OCI-LY7 (cell line): Measurements from ENCODE around the gene TLL2. TPM values are rescaled to one million over a fixed set of nuclear protein-coding genes. Genes with fewer than 3 reads are reported as not detected.

Experiments used
- BruUV-seq: library from RNA; stranded (reverse); fragments of 400-500 nt; replicated peaks from 2 replicates; lab custom pipeline; 2021; lab: Mats Ljungman, UMichigan
- CTCF ChIA-PET: fragments of 300-600 bp; sonication (Branson Sonifier 250); formaldehyde crosslinking; loops from one replicate; lab custom pipeline; 2022; ENCODE audit warnings: antibody characterized with exemption; ENCODE audit not compliant: unreplicated experiment; lab: Charles Lee
- POLR2A ChIA-PET: fragments of 300-600 bp; sonication (Branson Sonifier 250); formaldehyde crosslinking; loops from one replicate; lab custom pipeline; 2022; ENCODE audit warnings: antibody characterized with exemption; lab: Charles Lee
- DNase-seq: peaks from one replicate; pipeline ENCODE4 v3.0.0-alpha.2; 2015; ENCODE audit warnings: low spot score
- H2AFZ ChIP-seq: fragments of 200-600 bp; sonication (generic), shearing (Covaris generic); 2 replicates; pipeline ENCODE4 v1.6.1; 2014; ENCODE audit warnings: mild to moderate bottlenecking, antibody characterized with exemption, low read length, moderate library complexity
- H3K27ac ChIP-seq: fragments of 200-600 bp; sonication (generic); 2 replicates; pipeline ENCODE4 v1.5.1; 2014; ENCODE audit warnings: mixed run types, low read depth, mild to moderate bottlenecking, moderate library complexity, low read length, inconsistent platforms; ENCODE audit not compliant: poor library complexity, severe bottlenecking
- H3K36me3 ChIP-seq: fragments of 200-600 bp; sonication (generic); 2 replicates; pipeline ENCODE4 v1.6.1; 2014; ENCODE audit warnings: mild to moderate bottlenecking, antibody characterized with exemption, low read length, moderate library complexity, mixed read lengths; ENCODE audit not compliant: insufficient read depth
- H3K4me1 ChIP-seq: fragments of 200-600 bp; sonication (generic); 2 replicates; pipeline ENCODE4 v1.5.1; 2014; ENCODE audit warnings: mild to moderate bottlenecking, low read length; ENCODE audit not compliant: insufficient read depth, poor library complexity, severe bottlenecking
- H3K4me2 ChIP-seq: fragments of 200-600 bp; sonication (generic); 2 replicates; pipeline ENCODE4 v1.6.1; 2014; ENCODE audit warnings: mild to moderate bottlenecking, low read length
- H3K4me3 ChIP-seq: fragments of 200-600 bp; sonication (generic); 2 replicates; pipeline ENCODE4 v1.5.1; 2014; ENCODE audit warnings: mild to moderate bottlenecking, low read depth, low read length; ENCODE audit not compliant: poor library complexity, severe bottlenecking
- H3K79me2 ChIP-seq: fragments of 200-600 bp; sonication (generic); 2 replicates; pipeline ENCODE4 v1.6.1; 2016; ENCODE audit warnings: low read depth, mild to moderate bottlenecking, low read length, moderate library complexity, mixed read lengths; ENCODE audit not compliant: insufficient read depth
- H3K9me2 ChIP-seq: fragments of 200-600 bp; sonication (generic); 2 replicates; pipeline ENCODE4 v1.6.1; 2016; ENCODE audit warnings: mild to moderate bottlenecking, low read length, mixed read lengths; ENCODE audit not compliant: insufficient read depth
- H3K9me3 ChIP-seq: fragments of 200-600 bp; sonication (generic); 2 replicates; pipeline ENCODE4 v1.6.1; 2014; ENCODE audit warnings: mild to moderate bottlenecking, mixed run types, low read length, mixed read lengths
- H4K20me1 ChIP-seq: fragments of 200-600 bp; sonication (generic); 2 replicates; pipeline ENCODE4 v1.6.1; 2014; ENCODE audit warnings: mild to moderate bottlenecking, antibody characterized with exemption, low read length, moderate library complexity, mixed read lengths; ENCODE audit not compliant: insufficient read depth
- EZH2phosphoT487 ChIP-seq: fragments of 200-600 bp; sonication (generic); IDR thresholded peaks from 2 replicates; pipeline ENCODE4 v1.6.1; 2018; ENCODE audit warnings: low read depth, borderline replicate concordance, mild to moderate bottlenecking, mixed run types, antibody characterized with exemption, low read length, moderate library complexity, mixed read lengths
- intact Hi-C: fragments of 100-400 bp; cut with micrococcal nuclease; formaldehyde crosslinking; loops from one replicate; pipeline ENCODE4 v1.10.0; 2022; ENCODE audit not compliant: unreplicated experiment
- total RNA-seq, 2 experiments: library from RNA; depleted of rRNA in 1 of 2; stranded (reverse); fragments of >200 nt in 1 of 2; shearing (Covaris generic) in 1 of 2; gene quantifications; 2 replicates each; pipeline ENCODE4 v1.2.3, GENCODE V29; 2014 to 2022
- TF ChIP-seq, protein P1 (sequence below): fragments of 200-600 bp; sonication (generic); conservative IDR thresholded peaks from 2 replicates; pipeline ENCODE4 v1.5.1; 2014; ENCODE audit warnings: mild to moderate bottlenecking, antibody characterized with exemption, low read length, moderate library complexity, mixed read lengths

TLL2 gene
- total RNA-seq, 2 experiments from 2014 or later = 0.97 to 1.1 TPM

DNA sequence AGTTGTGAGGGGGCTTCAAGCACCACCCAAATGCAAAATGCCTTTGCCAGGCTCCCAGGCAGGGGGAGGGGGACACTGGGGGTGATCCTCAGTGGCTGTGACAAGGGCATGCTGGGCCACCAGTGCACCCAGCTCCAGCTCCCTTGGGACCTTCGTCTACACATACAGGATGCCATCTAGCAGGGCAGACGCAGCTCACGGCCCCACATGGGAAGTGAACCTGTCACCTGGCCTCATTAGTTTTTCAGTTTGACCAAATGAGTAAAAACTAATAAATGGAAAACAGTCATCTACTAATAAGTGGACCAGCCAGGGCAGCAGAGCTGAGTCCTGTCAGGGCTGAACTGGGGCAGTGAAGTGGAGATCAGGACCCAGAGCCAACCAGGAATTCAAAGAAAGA is 50.2 kb downstream of the TLL2 start:
- CTCF ChIA-PET = no interaction called here
- no peaks in the 10 kb centered on the region for H3K79me2 ChIP-seq
- no peaks in the 10 kb centered on the region for H3K36me3 ChIP-seq

DNA sequence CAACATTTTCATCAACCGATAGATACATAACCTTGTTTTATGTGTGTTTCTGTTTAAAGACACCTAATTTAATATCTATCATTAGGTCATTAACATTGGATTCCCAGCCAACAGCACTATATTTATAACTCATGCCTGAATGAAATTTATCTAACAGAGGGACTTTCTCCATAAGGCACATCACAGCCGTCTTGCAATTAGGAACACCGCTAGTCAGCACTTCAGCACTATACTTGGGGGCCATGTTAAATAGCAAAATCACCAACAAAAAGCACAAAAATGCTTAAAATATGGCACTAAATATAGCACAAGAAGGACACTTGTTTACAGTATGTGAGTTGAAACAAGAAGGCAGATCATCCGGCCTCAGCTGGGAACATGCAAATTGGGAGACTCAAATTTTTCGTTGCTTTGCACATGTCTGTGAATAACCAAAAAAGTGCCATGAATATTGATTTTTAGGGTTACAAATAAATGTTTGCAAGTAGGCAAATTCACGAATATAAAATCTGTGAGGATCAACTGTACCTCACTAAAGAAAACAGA is 51.0 kb downstream of the TLL2 start:
- no peak overlapping the region for H3K4me2 ChIP-seq
- no peak overlapping the region for H3K4me3 ChIP-seq
- H3K4me1 ChIP-seq = no peaks in the 10 kb centered on the region
- H3K79me2 ChIP-seq = no peaks in the 10 kb centered on the region
- H3K27ac ChIP-seq = no peak overlapping the region
- TF ChIP-seq, protein P1, sequence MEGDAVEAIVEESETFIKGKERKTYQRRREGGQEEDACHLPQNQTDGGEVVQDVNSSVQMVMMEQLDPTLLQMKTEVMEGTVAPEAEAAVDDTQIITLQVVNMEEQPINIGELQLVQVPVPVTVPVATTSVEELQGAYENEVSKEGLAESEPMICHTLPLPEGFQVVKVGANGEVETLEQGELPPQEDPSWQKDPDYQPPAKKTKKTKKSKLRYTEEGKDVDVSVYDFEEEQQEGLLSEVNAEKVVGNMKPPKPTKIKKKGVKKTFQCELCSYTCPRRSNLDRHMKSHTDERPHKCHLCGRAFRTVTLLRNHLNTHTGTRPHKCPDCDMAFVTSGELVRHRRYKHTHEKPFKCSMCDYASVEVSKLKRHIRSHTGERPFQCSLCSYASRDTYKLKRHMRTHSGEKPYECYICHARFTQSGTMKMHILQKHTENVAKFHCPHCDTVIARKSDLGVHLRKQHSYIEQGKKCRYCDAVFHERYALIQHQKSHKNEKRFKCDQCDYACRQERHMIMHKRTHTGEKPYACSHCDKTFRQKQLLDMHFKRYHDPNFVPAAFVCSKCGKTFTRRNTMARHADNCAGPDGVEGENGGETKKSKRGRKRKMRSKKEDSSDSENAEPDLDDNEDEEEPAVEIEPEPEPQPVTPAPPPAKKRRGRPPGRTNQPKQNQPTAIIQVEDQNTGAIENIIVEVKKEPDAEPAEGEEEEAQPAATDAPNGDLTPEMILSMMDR = no peak
- H3K9me2 ChIP-seq = no peaks in the 10 kb centered on the region
- no peaks in the 10 kb centered on the region for H4K20me1 ChIP-seq
- no peaks in the 10 kb centered on the region for H3K36me3 ChIP-seq
- H3K9me3 ChIP-seq = no peaks in the 10 kb centered on the region
- ChIA-PET CTCF (no interaction called here), POLR2A (no interaction called here)
- intact Hi-C loops = no loop called here
- no peak overlapping the region for H2AFZ ChIP-seq
- DNase-seq = no peak
- BruUV-seq = no TSS peak

More for the DNA sequence above, 50.2 kb downstream of the TLL2 start:
- TF ChIP-seq, protein P1 = no peak
- TF ChIP-seq EZH2phosphoT487 = no peak
- no TSS peak for BruUV-seq
- H4K20me1 ChIP-seq = no peaks in the 10 kb centered on the region
- no peak overlapping the region for H3K4me3 ChIP-seq
- no peak overlapping the region for H2AFZ ChIP-seq
- no peak overlapping the region for H3K4me2 ChIP-seq
- POLR2A ChIA-PET = no interaction called here
- H3K27ac ChIP-seq = no peak overlapping the region
- no peaks in the 10 kb centered on the region for H3K9me2 ChIP-seq
- H3K4me1 ChIP-seq = no peaks in the 10 kb centered on the region
- DNase-seq = peak; percentile 19
- intact Hi-C loops = no loop called here
- H3K9me3 ChIP-seq = no peaks in the 10 kb centered on the region

DNA sequence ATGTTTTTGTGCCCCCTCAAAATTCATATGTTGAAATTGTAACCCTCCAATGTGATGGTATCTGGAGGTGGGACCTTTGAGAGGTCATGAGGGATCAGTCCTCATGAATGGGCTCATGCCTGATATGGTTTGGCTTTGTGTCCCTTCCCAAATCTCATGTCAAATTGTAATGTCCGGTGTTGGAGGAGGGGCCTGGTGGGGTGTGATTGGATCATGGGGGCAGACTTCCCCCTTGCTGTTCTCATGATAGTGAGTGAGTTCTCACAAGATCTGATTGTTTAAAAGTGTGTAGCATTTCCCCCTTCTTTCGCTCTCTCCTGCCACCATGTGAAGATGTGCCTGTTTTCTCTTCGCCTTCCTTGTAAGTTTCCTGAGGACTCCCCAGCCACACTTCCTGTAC is 53.4 kb downstream of the TLL2 start:
- H3K4me3 ChIP-seq = no peak overlapping the region
- H3K9me3 ChIP-seq = no peaks in the 10 kb centered on the region
- H3K27ac ChIP-seq = no peak overlapping the region
- H3K4me1 ChIP-seq = no peaks in the 10 kb centered on the region
- intact Hi-C loops = no loop called here
- TF ChIP-seq EZH2phosphoT487 = no peak
- TF ChIP-seq, protein P1 = no peak
- H3K9me2 ChIP-seq = no peaks in the 10 kb centered on the region
- ChIA-PET POLR2A (no interaction called here), CTCF (no interaction called here)
- BruUV-seq = no TSS peak
- H2AFZ ChIP-seq = no peak overlapping the region
- DNase-seq = no peak
- H3K79me2 ChIP-seq = no peaks in the 10 kb centered on the region
- no peak overlapping the region for H3K4me2 ChIP-seq
- H3K36me3 ChIP-seq = no peaks in the 10 kb centered on the region
- no peaks in the 10 kb centered on the region for H4K20me1 ChIP-seq
